K562 (cell line): ENCODE results near the gene C1orf74. TPM values are rescaled to one million over a fixed set of nuclear protein-coding genes. Genes with fewer than 3 reads are reported as not detected.

Source experiments
- BCOR ChIP-seq: fragments of 450-650 bp; IDR thresholded peaks from 2 replicates; pipeline ENCODE4 v1.6.1; 2016
- ILF3 ChIP-seq: fragments of 450-650 bp; IDR thresholded peaks from 2 replicates; pipeline ENCODE4 v1.6.1; 2018; ENCODE audit warnings: antibody characterized with exemption, mild to moderate bottlenecking, moderate library complexity, borderline replicate concordance
- L3MBTL2 ChIP-seq: fragments of 450-650 bp; IDR thresholded peaks from 2 replicates; pipeline ENCODE4 v1.6.1; 2016; ENCODE audit warnings: mild to moderate bottlenecking, moderate library complexity
- MCM5 ChIP-seq: fragments of 450-650 bp; IDR thresholded peaks from 2 replicates; pipeline ENCODE4 v1.6.1; 2016; ENCODE audit warnings: low read depth
- PTBP1 ChIP-seq: fragments of 200-400 bp; formaldehyde crosslinking; IDR thresholded peaks from 2 replicates; pipeline ENCODE4 v1.6.1; 2017; ENCODE audit warnings: low read depth, low read length
- RB1 ChIP-seq: fragments of 450-650 bp; IDR thresholded peaks from 2 replicates; pipeline ENCODE4 v1.6.1; 2017; ENCODE audit warnings: low read depth, mild to moderate bottlenecking
- RFX7 ChIP-seq: fragments of 250-450 bp; sonication (Bioruptor Pico); IDR thresholded peaks from 2 replicates; pipeline ENCODE4 v1.5.1; 2021; ENCODE audit warnings: mild to moderate bottlenecking
- TCF7L2 ChIP-seq: fragments of 150-350 bp; IDR thresholded peaks from 2 replicates; pipeline ENCODE4 v1.6.1; 2016; ENCODE audit warnings: low read depth, mild to moderate bottlenecking, low read length, moderate library complexity
- TEAD1 ChIP-seq, 2 experiments: fragments of 450-650 bp in 1 of 2; sonication (generic) in 1 of 2; formaldehyde crosslinking; IDR thresholded peaks; 2 replicates each; pipeline versions ENCODE4 v1.4.0 to v1.8.0; 2020 to 2022; ENCODE audit warnings: mild to moderate bottlenecking in 2 of 2, missing genetic modification reagents in 1 of 2
- XRCC3 ChIP-seq: fragments of 450-650 bp; IDR thresholded peaks from 2 replicates; pipeline ENCODE4 v1.6.1; 2017; ENCODE audit warnings: mild to moderate bottlenecking, moderate library complexity
- XRCC5 ChIP-seq: fragments of 200-400 bp; formaldehyde crosslinking; IDR thresholded peaks from 2 replicates; pipeline ENCODE4 v1.6.1; 2017; ENCODE audit warnings: low read depth, mild to moderate bottlenecking, low read length
- ZEB2 ChIP-seq: fragments of 450-650 bp; IDR thresholded peaks from 2 replicates; pipeline ENCODE4 v1.6.1; 2016
- ZFX ChIP-seq: sonication (generic); formaldehyde crosslinking; IDR thresholded peaks from 2 replicates; pipeline ENCODE4 v1.8.0; 2022; ENCODE audit warnings: mild to moderate bottlenecking, missing genetic modification reagents, moderate library complexity
- polyA plus RNA-seq, 8 experiments: library from polyadenylated mRNA; depleted of rRNA in 4 of 8; stranded (reverse) in 5 of 8; unstranded in 3 of 8; fragments of >200 nt; fragmentation: Nextera tagmentation in 2 of 8; fragmentation: Illumina TruSeq in 1 of 8; extraction: Ambion mirVana in 2 of 8; extraction: Trizol in 1 of 8; gene quantifications; 2 replicates each; pipeline versions ENCODE4 v1.2.1 to v1.2.3, GENCODE V29; 2011 to 2014; ENCODE audit warnings: inconsistent platforms in 1 of 8, missing spikeins in 1 of 8
- total RNA-seq, 7 experiments: library from RNA; depleted of rRNA in 6 of 7; stranded (reverse); fragments of >200 nt in 6 of 7; fragmentation: Illumina TruSeq in 2 of 7; extraction: Trizol in 2 of 7; gene quantifications; 2 replicates each; pipeline versions ENCODE4 v1.2.1 to v1.2.3, GENCODE V29; 2011 to 2021; ENCODE audit warnings: low replicate concordance in 1 of 7
- TF ChIP-seq, protein P1 (sequence below): sonication (generic); formaldehyde crosslinking; IDR thresholded peaks from 2 replicates; pipeline ENCODE4 v1.8.1; 2023; ENCODE audit warnings: missing genetic modification reagents, mild to moderate bottlenecking, borderline replicate concordance
- TF ChIP-seq, protein P2 (sequence below): sonication (generic); formaldehyde crosslinking; IDR thresholded peaks from 2 replicates; pipeline ENCODE4 v1.8.1; 2023; ENCODE audit warnings: mild to moderate bottlenecking, missing genetic modification reagents, moderate library complexity
- TF ChIP-seq, protein P3 (sequence below): fragments of 450-650 bp; formaldehyde crosslinking; IDR thresholded peaks from 2 replicates; pipeline ENCODE4 v1.4.0; 2020; ENCODE audit warnings: mild to moderate bottlenecking, moderate library complexity
- TF ChIP-seq, protein P4 (sequence below): fragments of 450-650 bp; IDR thresholded peaks from 2 replicates; pipeline ENCODE4 v1.7.1; 2018; ENCODE audit warnings: mild to moderate bottlenecking, low read depth; ENCODE audit not compliant: partially characterized antibody

The C1orf74 gene
- total and polyA plus RNA-seq, 9 of the 15 experiments (the other 6 are each of a cell fraction or from before 2014, with no cell fraction given): 4.0 to 7.6 (median 5.7) TPM

DNA sequence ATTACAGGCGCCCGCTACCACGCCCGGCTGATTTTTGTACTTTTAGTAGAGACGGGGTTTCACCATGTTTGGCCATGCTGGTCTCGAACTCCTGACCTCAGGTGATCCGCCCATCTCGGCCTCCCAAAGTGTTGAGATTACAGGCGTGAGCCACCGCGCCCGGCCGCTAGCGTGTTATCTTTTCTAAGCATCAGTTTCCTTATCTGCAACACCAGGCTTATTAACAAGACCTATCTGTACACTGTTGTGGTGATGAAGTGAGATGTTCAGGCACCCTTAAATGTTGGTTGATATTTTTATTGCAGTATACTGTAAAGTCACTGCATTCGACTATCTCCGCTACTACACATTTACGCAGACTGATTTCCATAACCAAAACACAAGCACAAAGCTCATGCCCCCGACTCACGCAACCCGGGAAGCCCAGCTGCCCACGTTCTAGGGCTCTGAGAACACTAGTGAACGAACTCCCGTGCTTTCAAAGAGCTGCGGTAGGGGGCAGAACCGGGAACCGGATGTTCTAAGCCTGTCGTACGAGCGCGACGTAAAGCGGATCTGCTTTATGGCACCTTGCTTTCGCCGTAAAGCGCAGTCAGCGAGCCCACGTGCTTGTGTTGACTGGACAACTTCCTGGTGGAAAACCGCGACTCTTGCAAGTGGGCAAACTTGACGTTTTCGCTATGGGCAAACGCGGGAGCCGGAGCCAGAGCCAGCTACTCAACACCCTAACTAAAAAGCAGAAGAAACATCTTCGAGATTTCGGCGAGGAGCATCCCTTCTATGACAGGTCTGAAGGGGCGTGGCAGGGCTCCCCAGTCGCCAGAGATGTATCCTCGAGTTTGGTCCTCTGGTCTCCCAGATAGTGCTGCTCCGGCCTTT lies 43.3 kb upstream of the C1orf74 start, which contains the start of gene UTP25 (continued):
- TF ChIP-seq, protein P1, sequence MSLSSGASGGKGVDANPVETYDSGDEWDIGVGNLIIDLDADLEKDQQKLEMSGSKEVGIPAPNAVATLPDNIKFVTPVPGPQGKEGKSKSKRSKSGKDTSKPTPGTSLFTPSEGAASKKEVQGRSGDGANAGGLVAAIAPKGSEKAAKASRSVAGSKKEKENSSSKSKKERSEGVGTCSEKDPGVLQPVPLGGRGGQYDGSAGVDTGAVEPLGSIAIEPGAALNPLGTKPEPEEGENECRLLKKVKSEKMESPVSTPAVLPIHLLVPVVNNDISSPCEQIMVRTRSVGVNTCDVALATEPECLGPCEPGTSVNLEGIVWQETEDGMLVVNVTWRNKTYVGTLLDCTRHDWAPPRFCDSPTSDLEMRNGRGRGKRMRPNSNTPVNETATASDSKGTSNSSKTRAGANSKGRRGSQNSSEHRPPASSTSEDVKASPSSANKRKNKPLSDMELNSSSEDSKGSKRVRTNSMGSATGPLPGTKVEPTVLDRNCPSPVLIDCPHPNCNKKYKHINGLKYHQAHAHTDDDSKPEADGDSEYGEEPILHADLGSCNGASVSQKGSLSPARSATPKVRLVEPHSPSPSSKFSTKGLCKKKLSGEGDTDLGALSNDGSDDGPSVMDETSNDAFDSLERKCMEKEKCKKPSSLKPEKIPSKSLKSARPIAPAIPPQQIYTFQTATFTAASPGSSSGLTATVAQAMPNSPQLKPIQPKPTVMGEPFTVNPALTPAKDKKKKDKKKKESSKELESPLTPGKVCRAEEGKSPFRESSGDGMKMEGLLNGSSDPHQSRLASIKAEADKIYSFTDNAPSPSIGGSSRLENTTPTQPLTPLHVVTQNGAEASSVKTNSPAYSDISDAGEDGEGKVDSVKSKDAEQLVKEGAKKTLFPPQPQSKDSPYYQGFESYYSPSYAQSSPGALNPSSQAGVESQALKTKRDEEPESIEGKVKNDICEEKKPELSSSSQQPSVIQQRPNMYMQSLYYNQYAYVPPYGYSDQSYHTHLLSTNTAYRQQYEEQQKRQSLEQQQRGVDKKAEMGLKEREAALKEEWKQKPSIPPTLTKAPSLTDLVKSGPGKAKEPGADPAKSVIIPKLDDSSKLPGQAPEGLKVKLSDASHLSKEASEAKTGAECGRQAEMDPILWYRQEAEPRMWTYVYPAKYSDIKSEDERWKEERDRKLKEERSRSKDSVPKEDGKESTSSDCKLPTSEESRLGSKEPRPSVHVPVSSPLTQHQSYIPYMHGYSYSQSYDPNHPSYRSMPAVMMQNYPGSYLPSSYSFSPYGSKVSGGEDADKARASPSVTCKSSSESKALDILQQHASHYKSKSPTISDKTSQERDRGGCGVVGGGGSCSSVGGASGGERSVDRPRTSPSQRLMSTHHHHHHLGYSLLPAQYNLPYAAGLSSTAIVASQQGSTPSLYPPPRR (CRISPR knock-in tag): no peak
- TF ChIP-seq RB1 (peak; percentile 59), TEAD1 (CRISPR knock-in tag; IDR thresholded peaks at IDR 0.05) (peak in 1 of 2 experiments; percentile 14; a peak in 1 of 4 replicates), MCM5 (no peak), XRCC3 (no peak), ILF3 (no peak), PTBP1 (no peak), BCOR (peak; percentile 92), XRCC5 (peak; percentile 81; the same call in 1 of the 2 replicates), L3MBTL2 (peak; percentile 90), TCF7L2 (no peak), RFX7 (CRISPR knock-in tag) (no peak), ZFX (CRISPR knock-in tag) (peak; percentile 41; the same call in 1 of the 2 replicates), ZEB2 (peak; percentile 27; the same call in 1 of the 2 replicates)
- TF ChIP-seq, protein P2, sequence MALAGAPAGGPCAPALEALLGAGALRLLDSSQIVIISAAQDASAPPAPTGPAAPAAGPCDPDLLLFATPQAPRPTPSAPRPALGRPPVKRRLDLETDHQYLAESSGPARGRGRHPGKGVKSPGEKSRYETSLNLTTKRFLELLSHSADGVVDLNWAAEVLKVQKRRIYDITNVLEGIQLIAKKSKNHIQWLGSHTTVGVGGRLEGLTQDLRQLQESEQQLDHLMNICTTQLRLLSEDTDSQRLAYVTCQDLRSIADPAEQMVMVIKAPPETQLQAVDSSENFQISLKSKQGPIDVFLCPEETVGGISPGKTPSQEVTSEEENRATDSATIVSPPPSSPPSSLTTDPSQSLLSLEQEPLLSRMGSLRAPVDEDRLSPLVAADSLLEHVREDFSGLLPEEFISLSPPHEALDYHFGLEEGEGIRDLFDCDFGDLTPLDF (CRISPR knock-in tag): no peak; the same call in 1 of the 2 replicates
- TF ChIP-seq, protein P3, sequence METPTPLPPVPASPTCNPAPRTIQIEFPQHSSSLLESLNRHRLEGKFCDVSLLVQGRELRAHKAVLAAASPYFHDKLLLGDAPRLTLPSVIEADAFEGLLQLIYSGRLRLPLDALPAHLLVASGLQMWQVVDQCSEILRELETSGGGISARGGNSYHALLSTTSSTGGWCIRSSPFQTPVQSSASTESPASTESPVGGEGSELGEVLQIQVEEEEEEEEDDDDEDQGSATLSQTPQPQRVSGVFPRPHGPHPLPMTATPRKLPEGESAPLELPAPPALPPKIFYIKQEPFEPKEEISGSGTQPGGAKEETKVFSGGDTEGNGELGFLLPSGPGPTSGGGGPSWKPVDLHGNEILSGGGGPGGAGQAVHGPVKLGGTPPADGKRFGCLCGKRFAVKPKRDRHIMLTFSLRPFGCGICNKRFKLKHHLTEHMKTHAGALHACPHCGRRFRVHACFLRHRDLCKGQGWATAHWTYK (CRISPR knock-in tag): 0 out of 2 replicates have a peak, but pooled peaks have one; percentile 17
- TF ChIP-seq, protein P4, sequence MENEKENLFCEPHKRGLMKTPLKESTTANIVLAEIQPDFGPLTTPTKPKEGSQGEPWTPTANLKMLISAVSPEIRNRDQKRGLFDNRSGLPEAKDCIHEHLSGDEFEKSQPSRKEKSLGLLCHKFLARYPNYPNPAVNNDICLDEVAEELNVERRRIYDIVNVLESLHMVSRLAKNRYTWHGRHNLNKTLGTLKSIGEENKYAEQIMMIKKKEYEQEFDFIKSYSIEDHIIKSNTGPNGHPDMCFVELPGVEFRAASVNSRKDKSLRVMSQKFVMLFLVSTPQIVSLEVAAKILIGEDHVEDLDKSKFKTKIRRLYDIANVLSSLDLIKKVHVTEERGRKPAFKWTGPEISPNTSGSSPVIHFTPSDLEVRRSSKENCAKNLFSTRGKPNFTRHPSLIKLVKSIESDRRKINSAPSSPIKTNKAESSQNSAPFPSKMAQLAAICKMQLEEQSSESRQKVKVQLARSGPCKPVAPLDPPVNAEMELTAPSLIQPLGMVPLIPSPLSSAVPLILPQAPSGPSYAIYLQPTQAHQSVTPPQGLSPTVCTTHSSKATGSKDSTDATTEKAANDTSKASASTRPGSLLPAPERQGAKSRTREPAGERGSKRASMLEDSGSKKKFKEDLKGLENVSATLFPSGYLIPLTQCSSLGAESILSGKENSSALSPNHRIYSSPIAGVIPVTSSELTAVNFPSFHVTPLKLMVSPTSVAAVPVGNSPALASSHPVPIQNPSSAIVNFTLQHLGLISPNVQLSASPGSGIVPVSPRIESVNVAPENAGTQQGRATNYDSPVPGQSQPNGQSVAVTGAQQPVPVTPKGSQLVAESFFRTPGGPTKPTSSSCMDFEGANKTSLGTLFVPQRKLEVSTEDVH: peak; percentile 97
